Measurements from ENCODE around the gene CUL4A.

GRCh38 chr13:113274721-113275120, 65.3 kb downstream of the CUL4A start:
- TF ChIP-seq EZH2 (IDR thresholded peaks at IDR 0.05; ENCODE audit: borderline replicate concordance) (no peak), CTCF (IDR thresholded peaks at IDR 0.05; ENCODE audit: poor library complexity) (no peak)
